Measurements from ENCODE around the gene IKBKE.

IKBKE gene

GRCh38 chr1:206469933-206470691 is at the start of gene IKBKE:
IKBKE (plus strand) TSS chr1:206470476; CDS start chr1:206473228, 2,752 bp downstream.
- peak in 10 of 14 donors; percentile 9 to 48 (median 32) for DNase-seq

- DNase-seq, result no peak
These were observed 48.5 kb upstream of the IKBKE start for GRCh38 chr1:206421616-206422340.

GRCh38 chr1:206422525-206422924 is 47.8 kb upstream of the IKBKE start:
- DNase-seq, result peak in 1 of 14 donors; percentile 19

- peak in 1 of 14 donors; percentile 88 for DNase-seq
These were observed 43.0 kb upstream of the IKBKE start for GRCh38 chr1:206427291-206427690.

DNA sequence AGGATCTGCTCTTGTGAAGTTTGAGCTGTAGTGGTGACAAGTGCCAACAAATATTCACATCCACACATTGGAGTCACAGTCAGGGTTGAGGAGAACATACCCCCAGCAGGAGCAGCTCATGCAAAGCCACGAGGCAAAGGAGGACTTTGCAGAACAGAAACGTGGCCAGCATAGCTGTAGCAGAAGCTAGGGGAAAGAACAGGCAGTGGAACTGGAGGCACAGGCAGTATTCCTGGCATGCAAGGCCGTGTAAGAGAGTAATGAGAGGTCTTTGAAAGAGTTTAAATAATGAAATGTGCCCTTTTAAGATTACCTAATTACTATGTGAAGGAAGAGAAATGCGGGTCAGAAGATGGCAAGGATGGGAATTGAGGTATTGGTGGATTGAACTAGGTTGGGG is 40.9 kb upstream of the IKBKE start:
- DNase-seq, result no peak

GRCh38 chr1:206430031-206430983 is 40.0 kb upstream of the IKBKE start:
- no peak for DNase-seq

GRCh38 chr1:206435445-206435844 is 34.8 kb upstream of the IKBKE start:
- DNase-seq, result no peak

DNA sequence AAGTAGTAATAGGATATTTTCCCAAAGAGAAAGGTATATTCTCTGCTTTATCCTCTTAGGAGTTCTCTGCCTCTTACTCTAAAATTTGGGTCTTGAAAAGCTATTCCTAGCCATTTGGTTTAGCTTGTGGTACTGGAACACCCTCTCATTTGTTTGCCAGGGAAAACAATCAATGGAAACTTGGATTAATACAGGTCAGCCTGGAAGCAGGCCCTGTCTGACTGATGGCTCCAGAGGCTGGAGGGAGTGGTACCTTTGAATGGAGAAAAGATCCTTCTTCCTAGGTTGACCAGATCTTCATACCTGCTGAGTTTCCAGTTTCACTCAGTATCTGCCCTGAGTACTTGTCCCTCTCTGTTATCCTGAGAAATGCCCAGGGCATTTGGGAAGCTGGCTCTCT is 31.7 kb upstream of the IKBKE start:
- DNase-seq, result no peak

DNA sequence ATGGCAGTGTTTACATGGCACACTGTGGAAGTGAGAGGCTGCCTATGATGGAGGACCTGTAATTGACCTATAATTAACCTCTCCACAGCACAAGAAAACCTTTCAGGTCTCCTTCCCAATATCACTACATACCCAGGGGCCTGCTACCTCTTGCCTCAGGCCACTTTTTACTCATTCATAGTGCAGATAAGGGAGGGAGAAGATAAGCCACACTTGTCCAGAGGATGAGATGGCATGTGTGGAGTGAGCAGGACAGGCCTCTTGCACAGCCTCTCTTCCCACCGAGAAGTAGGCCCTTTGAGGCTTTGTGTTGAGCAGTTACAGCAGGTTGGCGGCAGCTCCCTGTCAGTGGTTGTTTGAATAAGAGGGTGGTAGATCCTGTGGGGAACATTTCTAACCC is 31.1 kb upstream of the IKBKE start:
- no peak for DNase-seq

GRCh38 chr1:206441336-206441967 is 28.8 kb upstream of the IKBKE start:
- DNase-seq, result no peak

GRCh38 chr1:206442101-206442500 is 28.2 kb upstream of the IKBKE start:
- DNase-seq, result no peak

DNA sequence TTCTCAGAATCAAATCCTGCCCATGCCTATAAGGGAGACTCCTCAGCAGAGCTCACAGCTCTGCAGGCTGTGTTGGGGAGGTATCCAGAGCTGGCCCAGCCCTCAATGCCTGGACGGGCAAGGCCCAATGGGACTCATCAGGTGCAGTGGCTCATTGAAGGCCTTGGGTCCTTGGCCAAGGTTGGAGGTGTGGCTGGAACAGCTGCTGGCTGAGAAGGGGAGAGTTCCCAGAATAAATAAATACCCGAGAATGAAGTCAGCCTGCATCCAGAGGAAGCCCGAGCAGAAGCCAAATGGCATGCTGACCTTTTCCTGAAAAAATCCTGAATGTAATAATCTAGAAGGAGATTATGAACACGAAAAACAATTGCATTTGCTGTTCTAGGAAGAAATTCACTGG is 25.2 kb upstream of the IKBKE start:
- DNase-seq, result peak in 2 of 14 donors; percentile 27 to 39

GRCh38 chr1:206445911-206446356 is 24.3 kb upstream of the IKBKE start:
- peak in 3 of 14 donors; percentile 40 to 99 (median 55) for DNase-seq

DNA sequence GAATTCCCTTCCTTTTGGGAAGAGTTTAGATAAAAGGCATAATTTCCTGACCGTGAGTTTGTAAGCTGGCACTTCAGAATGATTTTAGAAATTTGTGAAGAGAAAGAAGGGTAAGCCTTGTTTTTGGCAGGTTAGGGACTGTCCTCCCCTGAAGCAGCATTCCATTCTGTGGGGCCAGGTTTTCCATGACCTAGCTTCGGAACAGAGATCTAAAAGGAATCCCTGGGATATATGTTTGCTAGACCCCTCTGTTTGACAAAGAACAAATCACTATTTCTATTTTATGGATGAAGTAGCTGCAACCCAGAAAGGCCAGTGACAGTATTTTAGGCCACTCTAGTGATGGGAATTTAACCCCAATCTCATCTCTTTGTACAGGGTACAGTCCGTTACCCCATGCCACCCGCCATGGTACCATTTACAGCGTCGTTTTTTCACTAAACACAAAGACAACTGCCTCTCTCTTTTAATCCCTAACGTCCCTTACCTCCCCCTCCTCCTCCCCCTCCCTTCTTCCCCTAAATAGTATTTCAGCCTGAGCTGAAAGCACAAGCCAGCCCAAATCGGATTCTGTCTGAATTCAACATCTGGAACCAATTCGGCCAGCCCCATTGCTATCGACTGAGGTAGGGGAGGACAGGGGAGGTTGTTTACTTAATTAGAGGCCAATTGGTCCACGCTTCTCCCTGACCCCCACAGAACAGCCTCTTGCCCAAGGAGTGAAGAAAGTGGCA is 23.4 kb upstream of the IKBKE start:
- peak in 1 of 14 donors; percentile 58 for DNase-seq

DNA sequence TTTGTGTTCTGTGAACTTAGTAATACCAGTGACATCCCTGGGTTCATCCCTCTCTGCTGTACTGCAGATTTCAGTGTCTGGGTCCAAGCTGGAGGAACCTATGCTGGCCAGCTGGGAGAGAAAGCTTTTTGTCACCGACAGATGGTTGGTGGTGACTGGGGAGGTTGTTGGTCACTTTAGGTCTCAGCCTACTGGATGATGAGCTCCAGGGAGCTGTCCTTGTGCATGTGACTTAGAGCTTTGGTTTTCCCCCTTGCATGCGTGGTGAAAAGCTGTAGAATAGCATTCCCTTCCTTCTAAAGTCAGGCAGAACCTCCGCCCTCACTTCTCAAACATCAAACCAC is 22.9 kb upstream of the IKBKE start:
- DNase-seq, result peak in 1 of 14 donors; percentile 53

DNA sequence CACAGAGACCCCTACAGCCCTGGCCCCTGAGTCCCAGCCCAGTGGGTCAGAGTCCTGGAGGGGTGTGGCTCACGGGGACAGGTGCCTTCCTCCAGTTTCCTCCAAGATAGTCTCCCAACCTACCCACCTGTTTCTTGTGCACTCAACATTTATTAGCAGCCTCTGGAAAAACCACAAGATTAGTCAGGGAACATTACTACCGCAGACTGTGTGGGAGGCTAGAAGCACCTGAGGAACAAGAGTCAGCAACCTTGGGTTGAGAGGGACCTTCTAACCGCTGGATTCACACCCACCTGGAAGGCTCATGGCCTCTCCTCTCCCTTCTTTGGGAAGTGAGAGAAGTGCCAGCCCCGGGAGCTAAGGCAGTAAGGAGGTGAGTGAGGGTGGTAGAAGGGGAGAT is 22.5 kb upstream of the IKBKE start:
- no peak for DNase-seq

- no peak for DNase-seq
These were observed 21.8 kb upstream of the IKBKE start for GRCh38 chr1:206448471-206448870.

- no peak for DNase-seq
These were observed 20.7 kb upstream of the IKBKE start for GRCh38 chr1:206449565-206449964.

- DNase-seq, result no peak
These were observed 20.0 kb upstream of the IKBKE start for GRCh38 chr1:206450281-206450680.

DNA sequence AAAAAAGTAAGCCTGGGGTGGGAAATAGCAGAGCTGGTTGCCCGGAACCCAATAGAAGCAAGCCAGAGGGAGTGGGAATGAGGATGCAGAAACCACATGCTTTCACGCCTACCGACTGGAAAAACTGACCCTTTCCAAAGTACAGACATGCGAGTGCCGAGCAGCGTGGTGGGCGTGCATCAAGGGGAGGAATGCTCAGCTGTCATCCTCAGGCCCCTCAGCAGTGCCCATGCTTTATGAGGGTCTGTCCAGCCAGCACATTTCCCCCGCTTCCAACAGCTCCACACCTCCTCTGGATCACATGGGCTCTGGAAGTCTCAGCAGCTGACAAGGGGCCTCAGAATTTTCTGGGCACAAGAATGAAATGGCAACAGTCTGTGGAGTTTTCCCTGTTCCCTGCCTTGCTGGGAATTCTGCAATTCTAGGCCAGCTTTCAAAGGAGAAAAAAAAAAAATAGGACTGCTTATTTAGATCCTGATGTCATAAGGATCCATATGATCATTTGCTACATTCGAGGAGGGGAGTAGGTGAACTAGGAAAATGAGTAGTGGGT is 19.1 kb upstream of the IKBKE start:
- peak in 2 of 14 donors; percentile 9 to 48 for DNase-seq

DNA sequence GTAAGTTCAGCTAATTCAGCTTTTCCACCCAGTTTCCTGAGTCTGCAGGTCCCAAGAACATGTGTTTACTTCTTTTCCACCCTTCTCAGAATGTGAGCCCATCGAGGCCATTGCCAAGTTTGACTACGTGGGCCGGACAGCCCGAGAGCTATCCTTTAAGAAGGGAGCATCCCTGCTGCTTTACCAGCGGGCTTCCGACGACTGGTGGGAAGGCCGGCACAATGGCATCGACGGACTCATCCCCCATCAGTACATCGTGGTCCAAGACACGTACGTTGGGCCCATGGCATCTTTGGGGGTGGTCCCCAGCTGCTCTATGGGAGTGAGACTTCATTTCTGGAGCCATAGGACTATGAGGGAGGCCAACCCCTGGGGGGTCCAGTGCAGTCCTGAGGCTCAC is 17.2 kb upstream of the IKBKE start:
- no peak for DNase-seq

All from C1 segment of cervical spinal cord (tissue), 14 donors.